ENCODE data around the gene CDH4. TPM values are rescaled to one million over a fixed set of nuclear protein-coding genes. Genes with fewer than 3 reads are reported as not detected.

Gene CDH4
- total and polyA plus RNA-seq, 10 donors, result 0.30 to 20.1 (median 7.7) TPM

DNA sequence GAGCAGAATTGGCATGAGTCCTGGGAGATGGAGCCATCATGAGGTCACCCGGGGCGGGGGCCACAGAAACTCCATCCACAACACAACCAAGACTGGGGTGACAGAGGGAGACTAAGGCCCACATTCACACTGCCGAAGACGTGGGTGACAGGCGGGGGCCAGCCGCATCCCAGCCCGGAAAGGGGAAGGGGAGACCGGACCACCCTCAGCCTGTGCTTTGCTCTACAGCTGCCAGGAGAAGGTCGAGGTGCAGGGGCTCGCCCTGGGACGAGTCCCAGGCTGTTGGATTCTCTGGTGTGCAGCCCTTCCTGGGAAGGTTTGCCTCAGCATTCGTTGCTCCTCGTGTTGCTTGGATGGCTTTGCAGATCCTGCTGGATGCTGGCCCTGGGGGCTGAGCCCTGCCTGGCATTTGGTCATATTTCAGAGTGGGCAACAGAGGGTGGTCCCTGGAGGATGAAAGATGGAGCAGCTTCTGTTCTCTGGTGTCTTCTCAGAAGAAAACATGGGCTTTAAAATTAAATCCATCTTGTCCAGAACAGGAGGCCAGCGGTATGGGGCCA, 484.8 kb downstream of the CDH4 start:
- Histone ChIP-seq H3K9me3 (no peaks in the 10 kb centered on the region), H3K36me3 (no peaks in the 10 kb centered on the region), H3K27ac (no peak overlapping the region), H3K27me3 (replicated peaks in 1 of 7) (peaks cover 0 to 32% (median 0%) of the 10 kb centered on the region in 7 donors), H3K4me1 (no peaks in the 10 kb centered on the region), H3K4me3 (no peak overlapping the region)
- intact Hi-C loops (cut with DNase I; ENCODE audit: low total_unique reads), result no loop called here
- WGBS, 5 donors, result 83 to 87% (median 83%) methylated on average over 12 to 14 of the region's 14 CpGs
- DNase-seq, result peak; percentile 46
- TF ChIP-seq POLR2AphosphoS5 (IDR thresholded peaks at IDR 0.05) (no peak), POLR2A (IDR thresholded peaks at IDR 0.05) (no peak)
- TF ChIP-seq, protein P1, sequence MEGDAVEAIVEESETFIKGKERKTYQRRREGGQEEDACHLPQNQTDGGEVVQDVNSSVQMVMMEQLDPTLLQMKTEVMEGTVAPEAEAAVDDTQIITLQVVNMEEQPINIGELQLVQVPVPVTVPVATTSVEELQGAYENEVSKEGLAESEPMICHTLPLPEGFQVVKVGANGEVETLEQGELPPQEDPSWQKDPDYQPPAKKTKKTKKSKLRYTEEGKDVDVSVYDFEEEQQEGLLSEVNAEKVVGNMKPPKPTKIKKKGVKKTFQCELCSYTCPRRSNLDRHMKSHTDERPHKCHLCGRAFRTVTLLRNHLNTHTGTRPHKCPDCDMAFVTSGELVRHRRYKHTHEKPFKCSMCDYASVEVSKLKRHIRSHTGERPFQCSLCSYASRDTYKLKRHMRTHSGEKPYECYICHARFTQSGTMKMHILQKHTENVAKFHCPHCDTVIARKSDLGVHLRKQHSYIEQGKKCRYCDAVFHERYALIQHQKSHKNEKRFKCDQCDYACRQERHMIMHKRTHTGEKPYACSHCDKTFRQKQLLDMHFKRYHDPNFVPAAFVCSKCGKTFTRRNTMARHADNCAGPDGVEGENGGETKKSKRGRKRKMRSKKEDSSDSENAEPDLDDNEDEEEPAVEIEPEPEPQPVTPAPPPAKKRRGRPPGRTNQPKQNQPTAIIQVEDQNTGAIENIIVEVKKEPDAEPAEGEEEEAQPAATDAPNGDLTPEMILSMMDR (IDR thresholded peaks at IDR 0.05 in 8 of 11, conservative IDR thresholded peaks at IDR 0.05 in 3 of 11), result no peak

DNA sequence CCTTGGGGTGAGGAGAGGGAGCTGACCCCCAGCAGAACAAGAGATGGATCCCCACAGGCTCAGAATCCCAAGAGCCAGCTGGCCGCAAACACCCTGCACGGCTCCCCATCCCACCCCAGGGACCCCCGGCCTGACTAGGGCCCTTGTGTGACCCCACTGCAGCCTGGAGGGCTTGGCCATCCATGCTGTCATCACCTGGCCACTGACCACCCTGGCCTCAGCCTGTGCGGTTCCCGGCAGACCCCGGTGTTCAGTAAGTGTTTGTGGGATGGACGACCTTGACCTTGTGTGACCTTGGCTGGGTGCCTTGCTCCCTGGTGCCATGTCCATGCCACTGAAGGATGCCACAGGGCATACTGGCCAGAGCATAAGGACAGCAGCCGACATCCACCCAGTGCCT, 485.3 kb downstream of the CDH4 start:
- Histone ChIP-seq H3K27me3 (replicated peaks in 1 of 7) (peaks cover 0 to 32% (median 0%) of the 10 kb centered on the region in 7 donors), H3K4me1 (no peaks in the 10 kb centered on the region), H3K4me3 (no peak overlapping the region), H3K9me3 (no peaks in the 10 kb centered on the region), H3K27ac (no peak overlapping the region), H3K36me3 (no peaks in the 10 kb centered on the region)
- peak; percentile 56 for DNase-seq
- no peak for TF ChIP-seq POLR2AphosphoS5 (IDR thresholded peaks at IDR 0.05)
- no peak for TF ChIP-seq POLR2A (IDR thresholded peaks at IDR 0.05)
- TF ChIP-seq, protein P1 (IDR thresholded peaks at IDR 0.05 in 8 of 11, conservative IDR thresholded peaks at IDR 0.05 in 3 of 11), result no peak
- intact Hi-C loops (cut with DNase I; ENCODE audit: low total_unique reads), result no loop called here
- WGBS, 5 donors, result 78 to 88% (median 85%) methylated on average over 5 to 8 of the region's 8 CpGs

DNA sequence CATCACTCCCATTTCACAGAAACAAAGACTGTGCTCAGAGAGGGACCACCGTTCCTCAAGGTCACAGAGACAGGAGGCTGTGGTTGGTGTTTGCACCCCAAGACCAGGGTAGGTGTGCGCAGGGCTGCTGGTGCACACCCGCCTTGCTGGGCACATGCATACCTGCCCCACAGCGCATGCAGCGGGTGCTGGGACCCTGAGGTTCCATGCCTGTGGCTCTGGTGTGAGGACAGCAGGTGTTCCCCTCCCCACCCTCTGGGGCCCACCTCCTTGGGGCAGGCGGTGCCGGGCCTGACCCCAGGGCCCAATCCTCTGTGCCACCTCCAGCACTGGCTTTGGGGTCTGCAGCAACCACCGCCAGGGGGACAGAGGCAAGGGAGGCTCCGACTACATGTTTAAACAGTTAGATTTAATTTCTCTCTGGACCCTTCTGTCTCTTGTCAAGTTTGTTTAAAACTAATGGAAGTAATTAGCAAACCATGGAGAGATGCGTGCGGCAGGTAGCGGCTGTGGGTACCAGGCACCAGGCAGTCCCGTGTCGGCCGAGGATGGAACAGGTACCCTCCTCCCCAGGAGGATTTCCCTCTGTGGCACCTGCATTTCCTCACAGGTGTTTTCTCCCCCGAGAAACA, 485.9 kb downstream of the CDH4 start:
- intact Hi-C loops (cut with DNase I; ENCODE audit: low total_unique reads), result no loop called here
- peak; percentile 63 for DNase-seq
- Histone ChIP-seq H3K27ac (no peak overlapping the region), H3K27me3 (replicated peaks in 1 of 7) (peaks cover 0 to 32% (median 0%) of the 10 kb centered on the region in 7 donors), H3K4me3 (no peak overlapping the region), H3K4me1 (no peaks in the 10 kb centered on the region), H3K9me3 (no peaks in the 10 kb centered on the region), H3K36me3 (no peaks in the 10 kb centered on the region)
- WGBS, 5 donors, result 88 to 94% (median 91%) methylated on average over 11 to 16 of the region's 16 CpGs
- TF ChIP-seq POLR2AphosphoS5 (IDR thresholded peaks at IDR 0.05) (no peak), POLR2A (IDR thresholded peaks at IDR 0.05) (no peak)
- TF ChIP-seq, protein P1 (IDR thresholded peaks at IDR 0.05 in 8 of 11, conservative IDR thresholded peaks at IDR 0.05 in 3 of 11), result no peak

DNA sequence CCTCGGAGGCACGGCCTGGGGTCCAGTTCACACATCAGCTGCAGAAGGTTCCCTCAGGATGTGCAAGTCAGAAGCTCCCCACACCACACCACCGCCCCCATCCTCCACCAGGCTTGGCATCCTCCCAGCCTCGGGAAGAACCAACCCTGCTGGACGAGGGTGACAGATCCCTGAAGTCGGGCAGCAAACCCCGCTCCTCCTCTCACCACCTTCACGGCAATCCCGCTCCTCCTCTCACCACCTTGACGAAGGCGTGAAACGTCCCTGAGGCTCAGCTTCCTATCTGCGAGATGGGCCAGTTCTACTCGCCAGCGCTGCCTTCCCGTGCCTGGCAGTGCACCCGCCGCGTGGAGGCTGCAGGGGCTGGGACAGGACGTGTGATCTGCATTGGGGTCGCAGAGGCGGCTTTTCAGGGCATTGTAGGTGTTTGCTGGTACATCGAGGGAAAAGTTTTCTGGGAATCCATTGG, 486.6 kb downstream of the CDH4 start:
- intact Hi-C loops (cut with DNase I; ENCODE audit: low total_unique reads), result no loop called here
- H3K36me3 ChIP-seq, result no peaks in the 10 kb centered on the region
- H3K9me3 ChIP-seq, result no peaks in the 10 kb centered on the region
- peak; percentile 57 for DNase-seq
- H3K4me3 ChIP-seq, result no peak overlapping the region
- TF ChIP-seq POLR2AphosphoS5 (IDR thresholded peaks at IDR 0.05) (no peak), POLR2A (IDR thresholded peaks at IDR 0.05) (no peak)
- TF ChIP-seq, protein P1 (IDR thresholded peaks at IDR 0.05 in 8 of 11, conservative IDR thresholded peaks at IDR 0.05 in 3 of 11), result no peak
- WGBS, 5 donors, result 81 to 87% (median 82%) methylated on average over 21 to 23 of the region's 23 CpGs
- H3K27me3 ChIP-seq (replicated peaks in 1 of 7), result peaks cover 0 to 32% (median 0%) of the 10 kb centered on the region in 7 donors
- H3K27ac ChIP-seq, result no peak overlapping the region
- no peaks in the 10 kb centered on the region for H3K4me1 ChIP-seq
